Measurements from ENCODE around the gene MUC5B.
"Not testable (repeated sequence)": the region's sequence is repeated elsewhere in the genome, so short reads cannot be mapped to it uniquely, and the experiment has no call there.

Gene MUC5B

DNA sequence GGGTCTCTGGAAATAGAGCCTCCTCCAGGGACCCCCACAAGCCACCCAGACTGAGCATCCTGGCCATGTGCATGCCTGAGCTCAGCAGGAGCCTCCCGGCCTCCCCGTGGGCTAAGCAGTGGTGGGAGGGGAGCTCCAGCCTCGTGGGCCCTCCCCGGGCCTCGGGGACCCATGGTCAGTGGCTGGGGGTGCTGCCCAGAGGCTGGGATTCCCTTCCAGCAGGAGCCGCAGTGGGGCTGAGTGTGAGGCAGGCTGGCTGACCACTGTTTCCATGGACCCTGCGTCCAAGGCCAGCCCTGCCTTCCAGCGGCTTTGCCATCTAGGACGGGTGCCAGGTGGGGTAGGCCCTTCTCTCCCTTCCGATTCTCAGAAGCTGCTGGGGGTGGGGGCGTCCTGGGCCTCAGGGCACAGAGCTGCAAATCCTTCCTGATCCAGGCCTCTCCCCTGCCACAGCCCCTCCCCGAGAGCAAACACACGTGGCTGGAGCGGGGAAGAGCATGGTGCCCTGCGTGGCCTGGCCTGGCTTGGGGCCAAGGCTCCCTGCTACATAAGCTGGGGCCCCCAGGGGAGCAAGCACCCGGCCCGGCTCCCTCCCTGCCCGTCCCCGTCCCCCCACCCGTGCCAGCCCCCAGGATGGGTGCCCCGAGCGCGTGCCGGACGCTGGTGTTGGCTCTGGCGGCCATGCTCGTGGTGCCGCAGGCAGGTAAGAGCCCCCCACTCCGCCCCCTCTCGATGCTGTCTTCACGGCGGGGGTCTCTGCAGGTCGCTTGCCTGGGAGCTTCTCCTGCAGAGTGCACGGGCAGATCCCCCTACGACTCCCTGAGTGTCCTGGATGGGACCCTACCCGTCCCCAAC is at the start of gene MUC5B:
MUC5B (plus strand) TSS at position 576 of the 855 bp plus-strand sequence; CDS start at position 634, 58 bp downstream.
- no peak for DNase-seq (ENCODE audit: low spot score)

DNA sequence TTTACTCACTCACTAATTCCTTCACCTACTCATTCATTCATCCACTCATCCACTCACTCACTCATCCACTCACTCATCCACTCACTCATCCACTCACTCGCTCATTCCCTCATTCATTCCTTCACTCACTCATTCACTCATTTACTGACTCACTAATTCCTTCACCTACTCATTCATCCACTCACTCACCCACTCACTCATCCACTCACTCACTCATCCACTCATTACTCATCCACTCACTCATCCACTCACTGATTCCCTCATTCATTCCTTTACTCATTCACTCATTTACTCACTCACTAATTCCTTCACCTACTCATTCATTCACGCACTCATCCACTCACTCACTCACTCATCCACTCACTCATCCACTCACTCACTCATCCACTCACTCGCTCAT is 49.5 kb upstream of the MUC5B start:
- not testable (repeated sequence) for DNase-seq (ENCODE audit: low spot score)

- no peak for DNase-seq (ENCODE audit: low spot score)
Observed at GRCh38 chr11:1174441-1175370, 48.2 kb upstream of the MUC5B start.

GRCh38 chr11:1175461-1176223 is 47.2 kb upstream of the MUC5B start:
- DNase-seq (ENCODE audit: low spot score) = no peak

DNA sequence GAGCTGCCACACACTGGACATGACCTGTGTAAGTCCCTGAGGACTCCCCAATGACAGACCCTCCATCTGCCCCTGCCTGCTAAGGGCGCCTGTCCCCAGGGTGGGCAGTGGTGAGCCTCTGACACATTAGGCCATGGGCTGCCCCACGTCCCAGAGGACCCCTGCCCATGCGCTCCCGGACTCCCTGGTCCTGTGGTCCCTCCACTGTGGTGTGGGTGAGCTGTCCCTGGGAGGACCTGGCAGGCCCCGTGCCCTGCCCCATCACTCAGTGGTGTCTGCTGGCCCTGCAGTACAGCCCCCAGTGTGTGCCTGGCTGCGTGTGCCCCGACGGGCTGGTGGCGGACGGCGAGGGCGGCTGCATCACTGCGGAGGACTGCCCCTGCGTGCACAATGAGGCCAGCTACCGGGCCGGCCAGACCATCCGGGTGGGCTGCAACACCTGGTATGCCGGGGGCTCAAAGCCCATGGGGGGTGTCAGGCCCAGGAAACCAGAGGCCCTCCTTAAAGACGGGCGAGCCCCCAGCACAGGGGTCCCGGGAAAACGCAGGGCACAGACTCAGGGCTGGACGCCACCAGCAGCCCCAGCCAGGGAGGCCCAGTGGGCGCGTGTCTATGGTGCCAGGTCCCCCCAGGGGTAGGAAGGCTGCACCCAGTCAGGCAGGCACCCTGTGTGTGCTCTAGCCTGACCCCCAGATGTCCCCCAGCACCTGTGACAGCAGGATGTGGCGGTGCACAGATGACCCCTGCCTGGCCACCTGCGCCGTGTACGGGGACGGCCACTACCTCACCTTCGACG is 46.4 kb upstream of the MUC5B start:
- no peak for DNase-seq (ENCODE audit: low spot score)

DNA sequence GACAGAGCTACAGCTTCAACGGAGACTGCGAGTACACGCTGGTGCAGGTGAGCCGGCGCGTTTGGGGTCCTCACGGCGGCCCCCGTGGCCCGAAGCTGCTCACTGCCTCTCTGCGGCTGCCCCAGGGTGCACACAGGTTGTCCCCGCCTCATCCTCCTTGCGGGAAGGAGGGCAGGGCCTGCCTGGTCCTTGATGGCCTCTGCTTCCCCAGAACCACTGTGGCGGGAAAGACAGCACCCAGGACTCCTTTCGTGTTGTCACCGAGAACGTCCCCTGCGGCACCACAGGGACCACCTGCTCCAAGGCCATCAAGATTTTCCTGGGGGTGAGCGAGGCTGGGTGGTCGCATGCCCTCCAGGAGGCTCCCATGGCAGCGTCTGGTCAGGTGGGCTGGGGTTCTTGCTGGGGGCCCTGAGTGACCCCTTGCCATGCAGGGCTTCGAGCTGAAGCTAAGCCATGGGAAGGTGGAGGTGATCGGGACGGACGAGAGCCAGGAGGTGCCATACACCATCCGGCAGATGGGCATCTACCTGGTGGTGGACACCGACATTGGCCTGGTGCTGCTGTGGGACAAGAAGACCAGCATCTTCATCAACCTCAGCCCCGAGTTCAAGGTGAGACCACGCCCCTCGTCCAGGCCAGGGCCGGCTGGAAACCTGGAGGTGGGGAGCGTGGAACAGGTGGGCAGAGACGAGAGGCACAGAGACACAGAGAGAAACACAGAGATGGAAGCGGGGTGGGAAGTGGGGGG is 45.7 kb upstream of the MUC5B start:
- no peak for DNase-seq (ENCODE audit: low spot score)

GRCh38 chr11:1177771-1178090 is 45.1 kb upstream of the MUC5B start:
- DNase-seq (ENCODE audit: low spot score) = no peak

- no peak for DNase-seq (ENCODE audit: low spot score)
Observed at GRCh38 chr11:1178201-1178885, 44.5 kb upstream of the MUC5B start.

DNA sequence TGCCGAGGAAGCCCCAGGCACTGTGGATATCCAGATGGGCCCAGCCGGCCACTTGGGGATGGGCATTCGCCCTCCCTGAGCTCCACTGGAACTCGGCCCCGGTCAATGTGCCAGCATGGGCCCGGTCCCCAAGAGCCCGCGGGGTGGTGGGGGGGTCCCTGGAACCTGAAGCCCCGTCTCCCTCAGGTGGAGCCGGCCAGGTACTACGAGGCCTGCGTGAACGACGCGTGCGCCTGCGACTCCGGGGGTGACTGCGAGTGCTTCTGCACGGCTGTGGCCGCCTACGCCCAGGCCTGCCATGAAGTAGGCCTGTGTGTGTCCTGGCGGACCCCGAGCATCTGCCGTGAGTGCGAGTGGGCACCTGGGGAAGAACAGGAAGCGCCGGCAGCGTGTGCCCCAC is 44.0 kb upstream of the MUC5B start:
- no peak for DNase-seq (ENCODE audit: low spot score)

- DNase-seq (ENCODE audit: low spot score) = no peak
Observed at GRCh38 chr11:1179641-1180040, 43.2 kb upstream of the MUC5B start.

- no peak for DNase-seq (ENCODE audit: low spot score)
Observed at GRCh38 chr11:1180171-1180570, 42.7 kb upstream of the MUC5B start.

- no peak for DNase-seq (ENCODE audit: low spot score)
Observed at GRCh38 chr11:1180947-1181391, 41.9 kb upstream of the MUC5B start.

GRCh38 chr11:1181420-1181819 is 41.4 kb upstream of the MUC5B start:
- DNase-seq (ENCODE audit: low spot score) = no peak

DNA sequence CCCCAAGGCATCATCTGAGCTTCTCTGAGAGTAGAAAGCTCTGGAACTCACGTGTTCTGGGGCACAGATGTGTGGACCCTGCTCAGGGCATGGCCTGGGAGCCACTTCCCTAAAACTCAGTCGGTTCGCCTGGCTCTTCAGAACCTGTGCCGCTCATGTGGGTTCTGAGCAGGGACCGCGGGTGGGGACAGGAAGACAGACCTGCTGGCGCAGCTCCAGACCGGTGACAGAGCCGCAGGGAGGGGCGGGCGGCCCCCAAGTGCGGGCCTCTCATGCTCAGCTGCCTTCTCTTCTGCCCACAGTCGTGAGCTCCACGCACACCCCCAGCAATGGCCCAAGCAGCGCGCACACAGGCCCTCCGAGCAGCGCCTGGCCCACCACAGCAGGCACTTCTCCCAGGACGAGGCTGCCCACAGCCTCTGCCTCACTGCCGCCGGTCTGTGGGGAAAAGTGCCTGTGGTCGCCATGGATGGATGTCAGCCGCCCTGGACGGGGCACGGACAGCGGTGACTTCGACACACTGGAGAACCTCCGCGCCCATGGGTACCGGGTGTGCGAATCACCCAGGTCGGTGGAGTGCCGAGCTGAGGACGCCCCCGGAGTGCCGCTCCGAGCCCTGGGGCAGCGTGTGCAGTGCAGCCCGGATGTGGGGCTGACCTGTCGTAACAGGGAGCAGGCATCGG is 40.9 kb upstream of the MUC5B start:
- no peak for DNase-seq (ENCODE audit: low spot score)

GRCh38 chr11:1184139-1184538 is 38.7 kb upstream of the MUC5B start:
- not testable (repeated sequence) for DNase-seq (ENCODE audit: low spot score)

GRCh38 chr11:1188451-1189130 is 34.3 kb upstream of the MUC5B start:
- DNase-seq (ENCODE audit: low spot score) = not testable (repeated sequence)

- not testable (repeated sequence) for DNase-seq (ENCODE audit: low spot score)
Observed at GRCh38 chr11:1189816-1190215, 33.0 kb upstream of the MUC5B start.

GRCh38 chr11:1191786-1192470 is 30.9 kb upstream of the MUC5B start:
- DNase-seq (ENCODE audit: low spot score) = not testable (repeated sequence)
